Stimulated activated CD4-positive, alpha-beta T cell treated with anti-CD3 and anti-CD28 coated beads, Interleukin-1b, Interleukin-23, amount 100 ng/mL, for 48 hours (primary cell): ENCODE results near the gene PLXND1.
"Not testable (repeated sequence)": the region's sequence is repeated elsewhere in the genome, so short reads cannot be mapped to it uniquely, and the experiment has no call there.

Experiments
- DNase-seq: peaks from one replicate; pipeline ENCODE4 v3.0.0-alpha.2; 2020

PLXND1 gene

DNA sequence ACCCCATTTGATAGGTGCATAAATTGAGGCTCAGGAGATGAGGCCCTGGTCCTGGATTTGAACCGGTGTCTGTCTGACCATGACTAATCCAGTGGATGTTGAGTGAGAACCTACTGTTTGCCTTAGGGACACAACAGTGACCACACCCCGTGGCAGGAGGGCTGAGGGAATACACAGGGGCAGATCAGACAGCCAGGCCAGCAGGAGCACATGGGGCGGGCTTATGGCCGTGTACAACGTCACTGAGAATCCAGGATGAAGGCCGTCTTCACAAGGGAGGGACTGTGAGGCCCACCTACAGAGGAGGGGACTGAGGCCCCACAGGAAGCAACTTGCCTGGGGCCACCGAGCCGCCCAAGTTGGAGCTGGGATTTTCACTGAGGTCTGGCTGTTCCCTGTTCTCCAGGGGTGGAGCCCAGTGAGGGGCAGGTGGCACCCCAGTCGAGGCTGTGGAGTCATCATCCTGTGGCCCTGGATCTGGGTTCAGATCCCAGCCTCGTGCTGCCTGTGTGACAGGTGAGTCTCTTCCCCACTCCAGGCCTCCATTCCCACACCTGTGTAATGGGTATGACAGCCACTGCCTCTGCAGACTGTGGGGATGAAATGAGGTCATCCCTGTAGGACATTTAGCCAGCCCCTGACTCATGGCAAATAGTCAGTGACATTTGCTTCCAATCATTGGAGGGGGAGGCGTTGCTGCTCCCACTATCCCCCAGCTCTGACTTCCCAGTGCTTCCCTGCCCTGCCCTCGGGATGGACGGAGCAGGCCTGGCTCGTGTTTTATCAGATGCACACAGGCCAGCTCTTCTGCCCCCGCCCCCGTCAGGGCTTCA is 6.3 kb upstream of the PLXND1 start:
- DNase-seq: no peak

- DNase-seq: no peak
These were observed 5.5 kb upstream of the PLXND1 start for GRCh38 chr3:129611812-129612533.

GRCh38 chr3:129611446-129611800 is 4.9 kb upstream of the PLXND1 start:
- no peak for DNase-seq

- DNase-seq: not testable (repeated sequence)
These were observed 4.4 kb upstream of the PLXND1 start for GRCh38 chr3:129610794-129611445.

GRCh38 chr3:129610276-129610675 is 3.8 kb upstream of the PLXND1 start:
- DNase-seq: no peak

- DNase-seq: no peak
These were observed 3.2 kb upstream of the PLXND1 start for GRCh38 chr3:129609591-129610182.

DNA sequence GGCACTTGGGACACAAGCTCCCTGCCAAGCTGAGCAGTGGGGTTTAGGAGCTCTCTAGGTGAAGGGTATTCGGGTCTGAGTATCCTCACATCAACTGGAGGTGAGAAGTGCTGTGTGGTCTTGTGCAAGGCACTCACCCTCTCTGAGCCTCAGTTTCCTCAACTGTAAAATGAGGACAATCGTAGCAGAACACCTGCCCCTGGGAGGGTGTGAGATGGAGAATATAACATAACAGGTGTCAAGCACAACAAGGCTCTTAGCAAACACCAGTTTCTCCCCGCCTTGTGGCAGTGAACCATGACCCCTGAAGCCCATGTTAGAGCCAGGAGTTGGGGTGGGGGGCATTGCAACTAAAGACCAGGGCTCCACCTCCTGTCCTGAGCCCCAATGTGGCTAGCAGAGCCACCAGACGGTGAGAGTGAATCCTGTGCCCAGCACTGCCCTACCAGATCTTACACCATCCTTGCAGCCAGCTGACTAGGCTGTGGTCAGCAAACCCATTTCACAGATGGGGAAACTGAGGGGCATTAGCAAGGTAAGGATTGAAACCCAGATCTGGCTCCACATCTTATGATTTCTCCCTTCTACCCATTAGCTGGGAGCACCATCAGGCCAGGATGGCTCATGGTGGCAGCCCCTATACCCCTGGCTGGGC is 2.6 kb upstream of the PLXND1 start:
- DNase-seq: no peak

DNA sequence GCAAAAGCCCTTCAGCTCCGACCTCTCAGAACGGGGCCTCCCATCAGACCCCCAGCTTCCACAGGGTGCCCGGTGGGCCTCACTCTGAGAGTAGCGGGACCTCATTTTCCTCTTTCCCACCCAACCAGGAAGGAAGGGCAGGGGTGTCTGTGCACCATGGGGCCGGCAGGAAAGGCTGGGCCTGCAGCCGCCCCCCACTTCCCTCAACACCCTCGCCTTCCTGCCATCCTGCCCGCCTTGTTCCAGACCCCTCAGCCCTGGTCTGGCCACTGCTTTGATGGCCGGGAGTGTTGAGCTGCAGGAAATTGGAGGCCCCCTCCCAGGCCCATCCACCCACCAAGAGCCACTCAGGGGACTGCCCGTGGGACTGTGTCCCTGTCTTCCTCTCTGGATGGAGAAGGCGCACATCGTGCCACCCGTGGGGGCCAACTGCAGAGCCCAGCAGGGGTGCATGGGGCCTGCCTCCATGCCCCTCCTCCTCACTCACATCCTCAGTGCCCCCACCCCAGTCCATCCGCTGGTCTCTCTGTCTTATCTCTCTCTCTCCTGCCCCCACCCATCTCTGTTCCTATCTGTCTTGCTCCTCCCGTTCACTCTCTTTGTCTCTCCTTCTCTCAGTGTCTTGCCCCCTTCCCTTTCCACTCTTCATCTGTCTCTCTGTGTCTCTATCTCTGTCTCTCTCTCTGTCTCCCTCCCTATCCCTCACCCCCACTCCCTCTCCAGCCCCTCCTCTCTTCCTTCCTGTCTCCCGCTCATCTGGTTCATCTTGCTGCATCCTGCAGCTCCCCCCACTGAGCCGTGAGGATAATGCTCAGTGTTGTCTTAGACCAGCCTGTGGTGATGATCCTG is 1.8 kb upstream of the PLXND1 start:
- DNase-seq: no peak

DNA sequence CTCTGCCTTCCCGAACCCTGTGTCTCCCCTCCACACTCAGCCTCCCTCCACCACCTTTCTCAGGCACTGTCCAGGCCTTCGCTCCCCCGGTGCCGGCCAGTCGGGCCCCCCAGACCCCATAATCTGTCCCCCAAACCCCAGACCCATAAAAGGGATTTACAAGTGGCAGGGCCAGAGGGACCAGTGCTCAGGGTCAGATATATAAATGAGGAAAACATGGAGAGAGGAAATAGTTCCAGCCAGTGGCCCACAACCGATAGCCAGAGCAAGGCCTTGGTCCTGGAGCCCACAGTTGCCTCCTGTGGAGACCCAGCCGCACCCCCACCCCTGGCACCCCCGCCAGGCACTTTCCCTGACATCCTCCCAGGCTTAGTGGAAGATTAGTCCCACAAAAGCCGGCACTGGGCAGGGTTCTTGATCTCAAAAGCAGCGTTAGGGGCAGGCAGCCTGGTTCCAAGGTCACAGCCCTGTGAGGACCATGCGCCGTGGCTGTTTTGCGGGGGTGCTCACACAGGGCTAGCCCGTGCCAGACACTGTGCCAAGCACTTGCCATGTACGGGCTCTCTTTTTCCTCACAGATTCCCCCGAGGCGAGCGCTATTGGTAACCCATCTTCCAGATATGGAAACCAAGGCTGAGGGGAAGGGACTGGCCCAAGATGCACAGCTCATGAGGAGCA is 1.1 kb upstream of the PLXND1 start:
- no peak for DNase-seq

DNA sequence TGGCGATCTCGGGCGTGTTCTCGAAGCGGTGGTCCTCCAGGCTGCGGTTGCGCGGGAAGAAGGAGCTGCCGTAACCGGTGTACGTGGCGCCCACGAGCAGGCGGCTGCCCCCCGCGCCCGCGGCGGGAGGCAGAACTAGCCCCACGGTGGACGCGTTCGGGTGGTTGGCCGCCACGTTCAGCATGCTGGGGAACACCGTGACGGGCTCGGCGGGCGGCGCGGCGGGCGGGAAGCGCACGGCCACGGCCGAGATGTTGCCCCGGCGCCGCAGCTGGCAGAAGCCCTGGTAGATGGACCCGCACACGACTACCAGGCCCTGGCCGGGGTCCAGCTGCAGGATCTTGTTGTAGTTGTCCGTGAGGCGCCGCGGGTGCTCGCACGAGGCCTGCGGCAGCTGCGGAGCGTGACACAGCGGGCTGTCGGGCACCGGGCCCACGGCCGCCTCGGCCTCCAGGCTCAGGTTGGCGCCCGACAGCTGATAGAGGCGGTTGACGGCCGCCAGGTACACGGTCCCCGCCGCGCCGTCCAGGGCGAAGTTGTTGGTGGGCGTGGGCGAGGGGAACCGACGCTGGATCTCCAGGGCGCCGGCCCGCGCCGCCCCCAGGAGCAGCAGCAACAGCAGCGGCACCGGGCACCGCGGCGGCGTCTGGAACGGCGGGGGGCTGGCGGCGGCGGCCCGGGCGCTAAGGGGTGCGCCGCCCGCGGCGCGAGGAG is 397 bp downstream of the PLXND1 start:
- DNase-seq: no peak

GRCh38 chr3:129605203-129605921 is 1.1 kb downstream of the PLXND1 start:
- peak; percentile 36 for DNase-seq

DNA sequence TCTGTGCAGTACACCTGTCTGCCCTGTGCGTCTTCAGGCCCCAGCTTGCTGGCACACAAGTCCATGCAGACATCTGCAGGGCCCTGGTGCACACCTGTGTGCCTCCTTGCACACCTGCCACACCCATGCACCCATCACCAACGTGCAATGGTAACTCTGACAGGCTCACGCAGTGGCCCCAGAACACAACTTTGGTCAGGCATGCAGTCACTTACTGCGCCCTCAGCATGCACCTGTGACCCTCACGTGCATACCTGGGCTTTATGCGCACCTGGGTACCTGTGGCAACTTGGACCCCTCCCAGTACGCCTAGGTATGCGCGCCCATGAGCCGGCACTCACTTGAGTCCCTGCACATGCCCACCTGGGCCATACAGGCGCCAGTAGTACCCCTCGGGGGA is 1.7 kb downstream of the PLXND1 start:
- DNase-seq: no peak

DNA sequence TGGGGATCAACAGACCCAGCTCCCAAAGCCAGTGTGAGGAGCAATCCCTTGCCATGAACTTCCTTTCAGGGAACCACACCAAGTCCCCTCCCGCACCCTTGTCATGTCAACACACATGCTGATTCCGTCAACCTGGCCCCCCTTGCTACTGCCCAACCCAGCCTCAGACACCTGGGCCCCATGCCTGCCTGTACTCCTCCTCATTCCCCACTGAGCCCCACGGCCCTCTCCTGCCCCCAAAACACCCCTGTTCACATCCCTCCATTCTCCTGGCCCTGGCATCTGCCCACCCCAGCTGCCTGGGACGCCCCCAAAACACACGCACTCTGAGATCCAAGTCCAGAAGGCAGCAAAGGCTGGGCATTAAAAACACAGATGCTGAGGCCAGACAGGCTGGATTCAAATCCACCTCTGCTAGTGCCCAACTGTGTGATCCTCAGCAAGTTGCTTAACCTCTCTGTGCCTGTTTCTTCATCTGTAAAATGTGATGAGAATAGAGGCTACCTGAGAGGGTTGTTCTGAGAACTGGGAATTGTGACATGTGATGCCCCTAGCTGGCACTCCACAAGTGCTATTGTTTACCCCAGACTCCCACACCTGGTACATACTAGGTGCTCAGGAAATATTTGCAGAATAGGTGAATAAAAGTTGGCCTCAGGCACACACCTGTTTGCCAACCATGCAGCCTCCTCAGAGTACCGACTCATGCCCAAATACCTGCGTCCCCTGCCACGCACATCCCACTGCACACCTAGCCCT is 2.3 kb downstream of the PLXND1 start:
- DNase-seq: no peak

- DNase-seq: no peak
These were observed 2.9 kb downstream of the PLXND1 start for GRCh38 chr3:129603561-129603942.

DNA sequence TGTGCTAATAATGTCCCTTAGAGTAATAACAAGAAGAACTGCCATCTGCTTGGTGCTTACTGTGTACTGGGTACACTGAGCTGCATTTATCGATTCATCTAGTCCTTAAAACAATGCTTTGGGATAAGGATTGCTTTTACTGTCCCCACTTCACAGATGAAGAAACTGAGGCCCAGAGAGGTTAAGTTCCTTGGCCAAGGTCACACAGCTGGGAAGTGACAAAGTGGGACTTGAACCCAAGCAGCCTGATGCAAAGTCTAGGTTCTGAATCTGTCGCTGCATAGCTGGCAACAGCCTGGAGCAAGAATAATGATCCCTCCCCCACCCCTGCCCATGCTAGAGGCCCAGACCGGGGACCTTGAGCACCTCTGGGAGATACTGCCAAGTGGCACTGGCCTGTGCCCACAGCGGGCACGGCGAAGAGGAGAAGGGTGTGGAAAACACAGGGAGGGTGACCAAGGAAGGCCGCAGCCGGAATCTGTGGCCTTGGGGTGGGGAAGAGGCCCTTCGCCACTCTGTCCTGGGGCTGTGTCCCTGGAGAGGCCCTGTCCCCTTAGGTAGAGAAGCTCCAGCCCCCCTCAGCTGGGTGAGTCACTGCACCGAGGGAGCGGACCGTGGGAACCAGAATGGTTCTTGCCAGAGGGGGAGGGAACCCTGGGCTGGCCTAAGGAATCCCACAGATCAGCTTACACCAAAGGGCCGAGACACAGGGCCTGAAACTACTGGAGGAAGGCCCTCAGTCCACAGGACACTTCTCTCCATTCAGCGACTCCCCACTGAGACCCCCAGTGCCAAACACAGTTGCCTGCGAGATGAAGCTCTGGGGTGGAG is 3.5 kb downstream of the PLXND1 start:
- DNase-seq: no peak

DNA sequence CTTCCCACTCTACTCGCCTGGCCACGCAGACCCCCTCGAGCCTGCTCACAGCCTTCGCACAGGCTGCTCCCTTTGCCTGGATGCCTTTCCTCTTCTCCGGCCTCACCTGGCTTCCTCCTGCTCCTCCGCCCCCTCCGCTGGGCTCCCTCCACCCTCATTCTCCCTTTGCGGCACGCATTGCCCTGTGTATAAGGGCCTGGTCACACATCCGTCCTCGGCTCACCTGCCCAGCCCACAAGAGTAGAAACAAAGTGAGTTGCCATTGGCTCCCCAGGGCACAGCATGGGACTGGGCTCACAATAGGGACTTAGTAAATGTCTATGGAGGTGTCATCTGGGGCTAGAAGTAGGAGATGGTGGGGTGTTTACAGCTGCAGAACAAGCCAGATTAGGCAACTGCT is 4.2 kb downstream of the PLXND1 start:
- DNase-seq: no peak

DNA sequence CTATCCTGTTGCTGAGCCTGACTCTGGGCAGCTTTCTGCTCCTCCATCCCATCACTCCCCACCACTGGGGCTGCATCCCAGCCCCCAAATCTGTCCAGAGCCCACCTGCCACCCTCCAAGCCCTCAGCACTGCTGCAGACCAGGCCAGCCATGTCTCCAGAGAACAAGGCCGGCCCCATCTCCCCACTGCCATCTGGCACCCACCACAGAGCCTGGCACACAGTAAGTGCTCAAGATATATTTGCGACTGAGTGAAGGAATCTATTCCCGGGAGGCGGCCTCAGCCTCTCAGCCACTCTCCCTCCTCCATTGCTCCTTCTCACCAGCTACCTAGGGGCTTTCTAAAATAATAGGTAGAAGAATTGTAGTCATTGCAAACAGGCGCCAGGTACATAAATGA is 4.8 kb downstream of the PLXND1 start:
- DNase-seq: no peak

DNA sequence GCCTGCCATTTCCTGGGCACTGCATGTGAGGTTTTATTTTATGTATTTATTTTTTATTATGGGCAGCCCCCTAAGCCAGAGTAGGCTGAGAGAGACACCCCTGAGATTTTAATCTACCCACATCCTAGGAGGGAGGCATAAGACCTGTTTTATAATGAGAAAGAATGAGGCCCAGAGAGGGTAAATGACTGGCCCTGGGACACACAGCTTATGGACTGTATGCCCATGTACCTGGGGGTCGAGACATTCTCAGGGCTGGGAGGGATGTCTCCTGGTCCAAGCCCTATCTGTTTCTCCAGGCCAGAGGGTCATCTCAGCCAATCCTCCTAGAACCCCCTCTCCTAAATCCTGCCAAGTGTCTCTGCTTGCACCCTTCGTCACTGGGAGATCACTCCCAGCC is 6.1 kb downstream of the PLXND1 start:
- no peak for DNase-seq
